ENCODE data around the gene SLC49A4.

SLC49A4 gene

GRCh38 chr3:122912772-122913538 lies 118.1 kb downstream of the SLC49A4 start:
- no peak for DNase-seq

GRCh38 chr3:122913539-122914100 lies 118.8 kb downstream of the SLC49A4 start:
- DNase-seq = no peak

- no peak for DNase-seq
Measured at GRCh38 chr3:122915300-122916055, 120.6 kb downstream of the SLC49A4 start.

- no peak for DNase-seq
Measured at GRCh38 chr3:122916084-122916483, 121.2 kb downstream of the SLC49A4 start.

GRCh38 chr3:122916580-122916979 lies 121.7 kb downstream of the SLC49A4 start:
- no peak for DNase-seq

- no peak for DNase-seq
Measured at GRCh38 chr3:122917412-122917811, 122.5 kb downstream of the SLC49A4 start.

GRCh38 chr3:122918576-122919290 lies 123.9 kb downstream of the SLC49A4 start:
- DNase-seq = no peak

GRCh38 chr3:122919291-122919610 lies 124.4 kb downstream of the SLC49A4 start:
- DNase-seq = no peak

- no peak for DNase-seq
Measured at GRCh38 chr3:122920986-122921385, 126.1 kb downstream of the SLC49A4 start.

GRCh38 chr3:122921791-122922651 lies 127.2 kb downstream of the SLC49A4 start:
- no peak for DNase-seq

- DNase-seq = no peak
Measured at GRCh38 chr3:122923611-122924010, 128.7 kb downstream of the SLC49A4 start.

GRCh38 chr3:122924056-122924455 lies 129.2 kb downstream of the SLC49A4 start:
- no peak for DNase-seq

- DNase-seq = no peak
Measured at GRCh38 chr3:122925756-122926155, 130.9 kb downstream of the SLC49A4 start.

- no peak for DNase-seq
Measured at GRCh38 chr3:122926322-122926721, 131.5 kb downstream of the SLC49A4 start.

- no peak for DNase-seq
Measured at GRCh38 chr3:122926811-122927210, 131.9 kb downstream of the SLC49A4 start.

- no peak for DNase-seq
Measured at GRCh38 chr3:122927726-122928125, 132.9 kb downstream of the SLC49A4 start.

GRCh38 chr3:122928396-122929187 lies 133.7 kb downstream of the SLC49A4 start:
- DNase-seq = no peak

- no peak for DNase-seq
Measured at GRCh38 chr3:122929188-122930062, 134.6 kb downstream of the SLC49A4 start.

- DNase-seq = no peak
Measured at GRCh38 chr3:122930063-122930997, 135.5 kb downstream of the SLC49A4 start.

All from OCI-M1 (cell line).